ENCODE measurements around the gene ATG2A. TPM values are rescaled to one million over a fixed set of nuclear protein-coding genes. Genes with fewer than 3 reads are reported as not detected.

The ATG2A gene
- total RNA-seq: 20.0 and 25.7 TPM in 2 replicates

- peaks cover 4% of the 10 kb centered on the region for H3K36me3 ChIP-seq (ENCODE audit: insufficient read depth, low read length)
- H3K79me2 ChIP-seq (ENCODE audit: insufficient read depth, low read length): peaks cover 22% of the 10 kb centered on the region
- peak within 1 kb of the TSS; percentile 70 for H3K27ac ChIP-seq (ENCODE audit: low read depth, low read length)
- peak within 1 kb of the TSS; percentile 81 for H2AFZ ChIP-seq (ENCODE audit: low read length)
- H4K20me1 ChIP-seq (ENCODE audit: insufficient read depth, low read length): no peaks in the 10 kb centered on the region
- DNase-seq (ENCODE audit: insufficient read length, low spot score, missing footprints): peak; percentile 100
- H3K9me3 ChIP-seq (ENCODE audit: low read depth, low read length): no peaks in the 10 kb centered on the region
- H3K4me1 ChIP-seq (ENCODE audit: insufficient read depth, low read length): peaks cover 21% of the 10 kb centered on the region
- TF ChIP-seq CTCF (IDR thresholded peaks at IDR 0.05; ENCODE audit: extremely low read depth, low read depth, low read length): no peak
- peak within 1 kb of the TSS; percentile 75 for H3K4me3 ChIP-seq (ENCODE audit: insufficient read depth, low read length)
- no peaks in the 10 kb centered on the region for H3K27me3 ChIP-seq (ENCODE audit: insufficient read depth, low read length)
- peak within 1 kb of the TSS; percentile 99 for H3K4me2 ChIP-seq (ENCODE audit: insufficient read depth, low read length)
These were observed at the start of gene ATG2A for GRCh38 chr11:64916775-64917662. Gene ATG2A (minus strand): TSS chr11:64917209. CDS start chr11:64917135, 74 bp downstream.

- DNase-seq (ENCODE audit: insufficient read length, low spot score, missing footprints): no peak
- no peaks in the 10 kb centered on the region for H4K20me1 ChIP-seq (ENCODE audit: insufficient read depth, low read length)
- no peaks in the 10 kb centered on the region for H3K36me3 ChIP-seq (ENCODE audit: insufficient read depth, low read length)
- H3K79me2 ChIP-seq (ENCODE audit: insufficient read depth, low read length): no peaks in the 10 kb centered on the region
- no peaks in the 10 kb centered on the region for H3K27me3 ChIP-seq (ENCODE audit: insufficient read depth, low read length)
- no peak overlapping the region for H2AFZ ChIP-seq (ENCODE audit: low read length)
- TF ChIP-seq CTCF (IDR thresholded peaks at IDR 0.05; ENCODE audit: extremely low read depth, low read depth, low read length): no peak
- H3K9me3 ChIP-seq (ENCODE audit: low read depth, low read length): no peaks in the 10 kb centered on the region
- H3K27ac ChIP-seq (ENCODE audit: low read depth, low read length): no peak overlapping the region
- no peak overlapping the region for H3K4me3 ChIP-seq (ENCODE audit: insufficient read depth, low read length)
- H3K4me1 ChIP-seq (ENCODE audit: insufficient read depth, low read length): no peaks in the 10 kb centered on the region
- H3K4me2 ChIP-seq (ENCODE audit: insufficient read depth, low read length): no peak overlapping the region
These were observed 46.1 kb upstream of the ATG2A start for GRCh38 chr11:64963072-64963631.

- Histone ChIP-seq H4K20me1 (ENCODE audit: insufficient read depth, low read length) (no peaks in the 10 kb centered on the region), H3K9me3 (ENCODE audit: low read depth, low read length) (no peaks in the 10 kb centered on the region), H3K27ac (ENCODE audit: low read depth, low read length) (no peak overlapping the region), H3K4me3 (ENCODE audit: insufficient read depth, low read length) (no peak overlapping the region), H3K79me2 (ENCODE audit: insufficient read depth, low read length) (no peaks in the 10 kb centered on the region), H3K4me1 (ENCODE audit: insufficient read depth, low read length) (no peaks in the 10 kb centered on the region), H3K27me3 (ENCODE audit: insufficient read depth, low read length) (no peaks in the 10 kb centered on the region), H3K36me3 (ENCODE audit: insufficient read depth, low read length) (no peaks in the 10 kb centered on the region), H3K4me2 (ENCODE audit: insufficient read depth, low read length) (no peak overlapping the region), H2AFZ (ENCODE audit: low read length) (no peak overlapping the region)
- DNase-seq (ENCODE audit: insufficient read length, low spot score, missing footprints): no peak
- no peak for TF ChIP-seq CTCF (IDR thresholded peaks at IDR 0.05; ENCODE audit: extremely low read depth, low read depth, low read length)
These were observed 43.7 kb upstream of the ATG2A start for GRCh38 chr11:64960719-64961118.

GRCh38 chr11:64959498-64959897, 42.5 kb upstream of the ATG2A start:
- H3K4me3 ChIP-seq (ENCODE audit: insufficient read depth, low read length): no peak overlapping the region
- H3K4me2 ChIP-seq (ENCODE audit: insufficient read depth, low read length): no peak overlapping the region
- TF ChIP-seq CTCF (IDR thresholded peaks at IDR 0.05; ENCODE audit: extremely low read depth, low read depth, low read length): no peak
- no peaks in the 10 kb centered on the region for H3K9me3 ChIP-seq (ENCODE audit: low read depth, low read length)
- no peaks in the 10 kb centered on the region for H4K20me1 ChIP-seq (ENCODE audit: insufficient read depth, low read length)
- H3K79me2 ChIP-seq (ENCODE audit: insufficient read depth, low read length): no peaks in the 10 kb centered on the region
- H3K4me1 ChIP-seq (ENCODE audit: insufficient read depth, low read length): no peaks in the 10 kb centered on the region
- H3K36me3 ChIP-seq (ENCODE audit: insufficient read depth, low read length): no peaks in the 10 kb centered on the region
- peaks cover 8% of the 10 kb centered on the region for H3K27me3 ChIP-seq (ENCODE audit: insufficient read depth, low read length)
- H3K27ac ChIP-seq (ENCODE audit: low read depth, low read length): no peak overlapping the region
- no peak for DNase-seq (ENCODE audit: insufficient read length, low spot score, missing footprints)
- H2AFZ ChIP-seq (ENCODE audit: low read length): no peak overlapping the region
